Left lung (tissue), 10 donors: ENCODE data around the gene MCIDAS. TPM values are rescaled to one million over a fixed set of nuclear protein-coding genes. Genes with fewer than 3 reads are reported as not detected.

Experiments used
- ATAC-seq: fragments of 200-7000 bp; cut with Tn5 transposase; one replicate; pipeline ENCODE4 v1.9.1; 2020; ENCODE audit warnings: moderate library complexity
- DNase-seq, 4 donors: peaks; one replicate each; pipeline ENCODE4 v3.0.0-alpha.2; 2013 to 2020
- H3K27ac ChIP-seq, 2 donors: fragments of 200-600 bp; sonication (generic) in 1 of 2; one replicate each; pipeline versions ENCODE4 v1.5.0 to v1.8.0; 2020 to 2021
- H3K27me3 ChIP-seq, 2 donors: fragments of 200-600 bp; sonication (generic) in 1 of 2; one replicate each; pipeline versions ENCODE4 v1.5.0 to v1.8.0; 2020 to 2021
- H3K36me3 ChIP-seq, 2 donors: fragments of 200-600 bp; sonication (generic) in 1 of 2; one replicate each; pipeline versions ENCODE4 v1.5.0 to v1.8.0; 2020 to 2021
- H3K4me1 ChIP-seq, 2 donors: fragments of 200-600 bp; one replicate each; pipeline ENCODE4 v1.8.0; 2021
- H3K4me3 ChIP-seq, 2 donors: fragments of 200-600 bp; sonication (generic) in 1 of 2; one replicate each; pipeline versions ENCODE4 v1.5.0 to v1.8.0; 2020 to 2021; ENCODE audit warnings: mild to moderate bottlenecking in 1 of 2
- H3K9me3 ChIP-seq, 2 donors: fragments of 200-600 bp; sonication (generic) in 1 of 2; one replicate each; pipeline versions ENCODE4 v1.5.0 to v1.8.0; 2020 to 2021
- CTCF ChIP-seq, 2 donors: fragments of 200-600 bp; sonication (generic) in 1 of 2; IDR thresholded peaks; one replicate each; pipeline versions ENCODE4 v1.5.0 to v1.8.0; 2021; ENCODE audit warnings: antibody characterized with exemption in 2 of 2
- intact Hi-C, 2 donors: fragments of 100-400 bp; cut with DNase I; formaldehyde crosslinking; loops; one replicate each; pipeline versions ENCODE4 v1.11.2 to v1.14.2; 2022
- polyA plus RNA-seq, 6 donors: library from polyadenylated mRNA; unstranded; fragments of 120-200 nt; gene quantifications; one replicate each; pipeline ENCODE4 v1.2.1, GENCODE V29; 2013; ENCODE audit not compliant: insufficient read length in 6 of 6
- total RNA-seq, 2 donors: library from RNA; stranded (reverse); fragmentation: NEBNext Ultra II Directional; extraction: Animal tissue kit (Norgen Biotek cat#: 25700); gene quantifications; one replicate each; pipeline ENCODE4 v1.2.1, GENCODE V29; 2021
- donor health status: DM: no; HTN: yes; CAD: no.
- donor health status: DM: no; HTN: no; CAD: no.

Gene MCIDAS
- total and polyA plus RNA-seq, 8 donors, result 0.51 to 2.1 (median 1.4) TPM; not detected in 2

GRCh38 chr5:55241746-55242145 lies 14.6 kb upstream of the MCIDAS start:
- Histone ChIP-seq H3K4me3 (no peak overlapping the region), H3K27ac (no peak overlapping the region), H3K36me3 (no peaks in the 10 kb centered on the region), H3K9me3 (no peaks in the 10 kb centered on the region), H3K4me1 (no peaks in the 10 kb centered on the region), H3K27me3 (peaks cover 0 to 38% of the 10 kb centered on the region in 2 donors)
- peak; percentile 35 for ATAC-seq
- intact Hi-C loops, result no loop called here
- DNase-seq, result peak in 1 of 4 donors; percentile 61
- no peak for TF ChIP-seq CTCF (IDR thresholded peaks at IDR 0.05)

- no peak for TF ChIP-seq CTCF (IDR thresholded peaks at IDR 0.05)
- H3K4me1 ChIP-seq, result peaks cover 19 to 27% of the 10 kb centered on the region in 2 donors
- peaks cover 34 to 87% of the 10 kb centered on the region in 2 donors for H3K27me3 ChIP-seq
- no peak overlapping the region for H3K4me3 ChIP-seq
- no peaks in the 10 kb centered on the region for H3K36me3 ChIP-seq
- DNase-seq (no peak), ATAC-seq (no peak)
- intact Hi-C loops, result no loop called here
- H3K27ac ChIP-seq, result no peak overlapping the region
- H3K9me3 ChIP-seq, result no peaks in the 10 kb centered on the region
Observed at GRCh38 chr5:55236800-55237199, 9.7 kb upstream of the MCIDAS start.

GRCh38 chr5:55234121-55234700 lies 7.1 kb upstream of the MCIDAS start:
- Histone ChIP-seq H3K4me1 (peaks cover 25 to 36% of the 10 kb centered on the region in 2 donors), H3K27me3 (peaks cover 60 to 100% of the 10 kb centered on the region in 2 donors), H3K27ac (no peak overlapping the region), H3K4me3 (peak overlapping the region; percentile 31 to 46), H3K36me3 (no peaks in the 10 kb centered on the region), H3K9me3 (no peaks in the 10 kb centered on the region)
- intact Hi-C loops, result no loop called here
- DNase-seq, result peak in 1 of 4 donors; percentile 26
- no peak for TF ChIP-seq CTCF (IDR thresholded peaks at IDR 0.05)
- peak; percentile 9 for ATAC-seq

GRCh38 chr5:55232985-55233928 lies 6.1 kb upstream of the MCIDAS start, which contains the start of gene CCNO:
Gene CCNO (minus strand): TSS chr5:55233608. CDS start chr5:55233523, 85 bp downstream.
- no peaks in the 10 kb centered on the region for H3K36me3 ChIP-seq
- peak in 3 of 4 donors; percentile 72 to 88 (median 81) for DNase-seq
- peak within 1 kb of the TSS; percentile 31 to 46 for H3K4me3 ChIP-seq
- no peak within 1 kb of the TSS for H3K27ac ChIP-seq
- peaks cover 69 to 100% of the 10 kb centered on the region in 2 donors for H3K27me3 ChIP-seq
- ATAC-seq, result peak; percentile 93
- H3K9me3 ChIP-seq, result no peaks in the 10 kb centered on the region
- H3K4me1 ChIP-seq, result peaks cover 25 to 36% of the 10 kb centered on the region in 2 donors
- TF ChIP-seq CTCF (IDR thresholded peaks at IDR 0.05), result peak in 1 of 2 donors; percentile 3
- intact Hi-C loops, result no loop called here
